ENCODE results near the gene ZNF76.

The ZNF76 gene

GRCh38 chr6:35300848-35301247 lies 41.3 kb downstream of the ZNF76 start:
- TF ChIP-seq POLR2AphosphoS5 (IDR thresholded peaks at IDR 0.05; ENCODE audit: low read depth, low read length) = no peak
- TF ChIP-seq FOXP2 (optimal IDR thresholded peaks at IDR 0.05; ENCODE audit: borderline replicate concordance, extremely low read depth, extremely low read length, insufficient read depth) = no peak
- TF ChIP-seq REST (IDR thresholded peaks at IDR 0.05; ENCODE audit: insufficient read depth in 1 of 2, low read depth in 2 of 2, low read length in 2 of 2) = no peak
- no peak for TF ChIP-seq SIN3A (IDR thresholded peaks at IDR 0.05; ENCODE audit: borderline replicate concordance, insufficient read depth, low read length)
- no peak for TF ChIP-seq TAF1 (IDR thresholded peaks at IDR 0.05; ENCODE audit: borderline replicate concordance, insufficient read depth, low read length)

- TF ChIP-seq TAF1 (IDR thresholded peaks at IDR 0.05; ENCODE audit: borderline replicate concordance, insufficient read depth, low read length) = no peak
- no peak for TF ChIP-seq FOXP2 (optimal IDR thresholded peaks at IDR 0.05; ENCODE audit: borderline replicate concordance, extremely low read depth, extremely low read length, insufficient read depth)
- no peak for TF ChIP-seq REST (IDR thresholded peaks at IDR 0.05; ENCODE audit: insufficient read depth in 1 of 2, low read depth in 2 of 2, low read length in 2 of 2)
- TF ChIP-seq POLR2AphosphoS5 (IDR thresholded peaks at IDR 0.05; ENCODE audit: low read depth, low read length) = 0 out of 2 replicates have a peak, but pooled peaks have one; percentile 48
These were observed 43.2 kb downstream of the ZNF76 start for GRCh38 chr6:35302604-35303241.

- TF ChIP-seq TAF1 (IDR thresholded peaks at IDR 0.05; ENCODE audit: borderline replicate concordance, insufficient read depth, low read length) = no peak
- TF ChIP-seq SIN3A (IDR thresholded peaks at IDR 0.05; ENCODE audit: borderline replicate concordance, insufficient read depth, low read length) = no peak
- no peak for TF ChIP-seq FOXP2 (optimal IDR thresholded peaks at IDR 0.05; ENCODE audit: borderline replicate concordance, extremely low read depth, extremely low read length, insufficient read depth)
- no peak for TF ChIP-seq POLR2AphosphoS5 (IDR thresholded peaks at IDR 0.05; ENCODE audit: low read depth, low read length)
- no peak for TF ChIP-seq REST (IDR thresholded peaks at IDR 0.05; ENCODE audit: insufficient read depth in 1 of 2, low read depth in 2 of 2, low read length in 2 of 2)
These were observed 44.8 kb downstream of the ZNF76 start for GRCh38 chr6:35304299-35304698.

- TF ChIP-seq TAF1 (IDR thresholded peaks at IDR 0.05; ENCODE audit: borderline replicate concordance, insufficient read depth, low read length) = no peak
- no peak for TF ChIP-seq FOXP2 (optimal IDR thresholded peaks at IDR 0.05; ENCODE audit: borderline replicate concordance, extremely low read depth, extremely low read length, insufficient read depth)
- no peak for TF ChIP-seq REST (IDR thresholded peaks at IDR 0.05; ENCODE audit: insufficient read depth in 1 of 2, low read depth in 2 of 2, low read length in 2 of 2)
- no peak for TF ChIP-seq POLR2AphosphoS5 (IDR thresholded peaks at IDR 0.05; ENCODE audit: low read depth, low read length)
- TF ChIP-seq SIN3A (IDR thresholded peaks at IDR 0.05; ENCODE audit: borderline replicate concordance, insufficient read depth, low read length) = no peak
These were observed 45.6 kb downstream of the ZNF76 start for GRCh38 chr6:35305117-35305516.

Data from PFSK-1 (cell line).